WI38 (cell line): ENCODE measurements around the gene COL23A1.

Experiments
- H3K4me3 ChIP-seq: 2 replicates; pipeline ENCODE4 v1.5.1; 2011; ENCODE audit warnings: low read depth, mild to moderate bottlenecking, control low read depth, low read length
- TF ChIP-seq, protein P1 (sequence below): IDR thresholded peaks from 2 replicates; pipeline ENCODE4 v1.5.1; 2012; ENCODE audit warnings: low read depth, mild to moderate bottlenecking, control low read depth, low read length

COL23A1 gene

DNA sequence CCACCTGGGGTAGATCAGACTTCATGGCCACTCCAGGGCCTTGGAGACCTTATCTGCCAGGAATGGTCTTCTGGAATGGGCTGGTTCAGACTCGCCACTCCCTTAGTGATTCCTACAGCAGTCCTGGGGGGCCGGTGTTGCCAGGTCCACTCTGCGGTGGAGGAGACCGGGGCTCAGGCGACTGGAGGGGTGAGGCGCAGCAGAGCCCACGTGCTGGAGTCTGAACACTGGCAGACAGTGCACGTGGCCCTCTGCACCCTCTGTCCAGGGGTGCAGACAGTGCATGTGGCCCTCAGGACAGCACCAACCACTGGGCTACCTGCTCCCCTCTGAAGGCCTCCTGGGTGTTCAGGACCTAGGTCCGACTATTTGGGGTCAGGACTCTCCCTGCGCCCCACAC is 262.7 kb downstream of the COL23A1 start:
- TF ChIP-seq, protein P1, sequence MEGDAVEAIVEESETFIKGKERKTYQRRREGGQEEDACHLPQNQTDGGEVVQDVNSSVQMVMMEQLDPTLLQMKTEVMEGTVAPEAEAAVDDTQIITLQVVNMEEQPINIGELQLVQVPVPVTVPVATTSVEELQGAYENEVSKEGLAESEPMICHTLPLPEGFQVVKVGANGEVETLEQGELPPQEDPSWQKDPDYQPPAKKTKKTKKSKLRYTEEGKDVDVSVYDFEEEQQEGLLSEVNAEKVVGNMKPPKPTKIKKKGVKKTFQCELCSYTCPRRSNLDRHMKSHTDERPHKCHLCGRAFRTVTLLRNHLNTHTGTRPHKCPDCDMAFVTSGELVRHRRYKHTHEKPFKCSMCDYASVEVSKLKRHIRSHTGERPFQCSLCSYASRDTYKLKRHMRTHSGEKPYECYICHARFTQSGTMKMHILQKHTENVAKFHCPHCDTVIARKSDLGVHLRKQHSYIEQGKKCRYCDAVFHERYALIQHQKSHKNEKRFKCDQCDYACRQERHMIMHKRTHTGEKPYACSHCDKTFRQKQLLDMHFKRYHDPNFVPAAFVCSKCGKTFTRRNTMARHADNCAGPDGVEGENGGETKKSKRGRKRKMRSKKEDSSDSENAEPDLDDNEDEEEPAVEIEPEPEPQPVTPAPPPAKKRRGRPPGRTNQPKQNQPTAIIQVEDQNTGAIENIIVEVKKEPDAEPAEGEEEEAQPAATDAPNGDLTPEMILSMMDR, result no peak
- no peak overlapping the region for H3K4me3 ChIP-seq

DNA sequence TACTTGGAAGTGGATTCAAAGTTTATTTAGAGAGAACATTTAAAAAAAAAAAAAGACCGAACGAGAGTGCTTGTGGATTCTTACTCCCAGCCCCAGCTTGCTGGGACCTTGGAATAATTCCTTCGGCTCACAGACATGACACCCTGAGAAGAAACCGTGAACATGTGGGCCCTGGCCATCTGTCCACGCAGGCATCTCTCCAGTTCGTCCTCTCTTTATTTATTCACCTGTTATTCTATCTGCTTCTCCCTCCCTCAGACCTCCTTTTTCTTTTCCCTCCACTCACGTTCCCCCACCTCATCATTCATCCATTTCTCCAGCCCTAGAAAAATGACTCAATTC is 263.8 kb downstream of the COL23A1 start:
- TF ChIP-seq, protein P1, result no peak

GRCh38 chr5:178325679-178326373 is 264.4 kb downstream of the COL23A1 start:
- TF ChIP-seq, protein P1, result no peak
- H3K4me3 ChIP-seq, result no peak overlapping the region

More for the DNA sequence above, 263.8 kb downstream of the COL23A1 start:
- H3K4me3 ChIP-seq, result no peak overlapping the region

DNA sequence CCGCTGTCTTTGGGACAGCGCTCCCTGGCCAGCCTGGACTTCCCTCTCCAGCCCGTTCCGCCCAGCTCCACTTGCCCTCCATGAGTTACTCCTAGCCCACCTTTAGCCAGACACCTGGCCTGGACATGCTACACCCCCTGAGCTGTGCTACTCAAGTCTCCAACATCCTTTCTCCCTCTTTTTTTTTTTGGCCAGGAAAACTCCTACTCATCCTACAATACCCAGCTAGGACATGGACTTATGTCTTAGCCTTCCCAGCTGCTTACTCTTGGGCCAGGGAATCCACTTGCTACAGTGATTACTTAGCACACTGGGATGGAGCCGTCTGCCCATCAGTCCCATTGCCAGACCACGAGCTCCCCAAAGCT is 264.9 kb downstream of the COL23A1 start:
- TF ChIP-seq, protein P1, result no peak

DNA sequence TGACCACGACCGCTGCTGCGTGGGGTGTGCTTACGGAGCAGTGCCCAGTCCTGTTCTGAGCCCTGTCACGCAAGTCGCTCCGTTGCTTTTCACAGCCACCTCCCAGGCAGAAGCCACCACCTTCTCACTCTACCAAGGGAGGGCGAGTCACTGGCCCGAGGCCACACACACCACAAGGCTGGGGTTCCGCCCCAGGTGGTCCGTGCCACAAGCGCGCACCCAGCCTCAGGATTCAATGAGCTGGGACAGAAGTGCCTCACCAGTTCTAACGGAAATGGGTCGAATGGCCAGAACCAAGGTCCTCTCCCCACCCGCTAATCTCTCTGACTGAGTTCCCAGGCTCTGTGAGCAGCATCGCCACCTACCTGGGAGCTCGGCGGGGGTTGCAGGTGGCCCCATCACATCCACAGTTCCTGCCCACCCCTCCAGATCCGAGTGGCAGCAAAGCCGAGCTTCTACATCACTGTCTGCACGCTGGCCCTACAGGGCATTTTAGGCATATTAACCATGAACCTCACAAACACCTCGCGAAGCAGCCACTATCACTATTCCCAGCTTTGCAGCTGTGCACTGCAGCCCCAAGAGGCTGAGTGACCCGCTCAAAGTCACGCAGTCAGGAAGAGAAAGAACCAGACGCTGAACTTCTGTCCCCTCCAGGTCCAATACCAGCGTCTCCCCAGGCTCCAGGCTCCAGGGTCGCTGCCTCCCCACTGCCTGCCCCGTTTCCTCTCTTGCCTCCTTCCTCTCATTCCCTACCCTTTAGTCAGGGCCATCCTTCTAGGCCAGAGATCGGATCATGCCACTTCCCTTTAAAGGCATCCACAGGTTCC is 265.5 kb downstream of the COL23A1 start:
- H3K4me3 ChIP-seq, result no peak overlapping the region
- TF ChIP-seq, protein P1, result no peak

More for the DNA sequence above, 264.9 kb downstream of the COL23A1 start:
- H3K4me3 ChIP-seq, result no peak overlapping the region

DNA sequence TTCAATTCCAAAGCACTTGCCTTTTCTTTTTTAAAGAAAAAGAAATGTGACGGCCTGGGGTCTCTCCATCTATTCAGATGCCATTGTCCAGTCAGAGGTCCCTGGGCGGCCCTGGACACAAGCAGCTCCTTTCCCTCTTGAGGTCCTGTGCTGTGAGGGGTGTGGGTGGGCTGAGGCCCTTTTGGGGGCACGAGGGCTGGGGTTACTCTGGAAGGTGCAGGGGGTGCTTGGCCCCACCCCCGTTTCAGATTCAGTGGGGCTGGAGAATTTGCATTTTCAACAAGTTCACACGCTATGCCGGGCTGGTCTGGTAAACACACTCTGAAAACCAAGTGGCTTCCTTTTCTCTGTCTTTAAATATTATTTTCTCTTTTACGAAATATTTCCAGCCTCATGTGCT is 266.2 kb downstream of the COL23A1 start:
- H3K4me3 ChIP-seq, result no peak overlapping the region
- TF ChIP-seq, protein P1, result no peak

DNA sequence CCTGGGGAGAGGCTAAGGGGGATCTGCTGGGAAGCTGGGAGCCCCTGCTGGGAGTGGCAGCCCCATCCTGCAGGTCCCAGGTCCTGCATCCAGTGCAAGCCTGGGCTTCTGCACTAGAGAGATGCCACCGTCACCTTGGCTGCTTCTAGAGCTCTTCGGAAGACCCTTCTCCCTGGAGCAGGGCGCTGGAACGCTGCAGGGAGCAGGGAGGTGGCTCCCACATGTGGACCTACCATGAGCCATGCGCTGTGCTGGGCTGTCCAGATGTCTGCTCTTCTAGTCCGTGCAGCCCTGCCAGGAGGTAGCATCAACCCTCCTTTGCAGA is 266.7 kb downstream of the COL23A1 start:
- TF ChIP-seq, protein P1, result no peak
- no peak overlapping the region for H3K4me3 ChIP-seq
